ENCODE data around the gene CCDC102A.
"Not testable (repeated sequence)": the region's sequence is repeated elsewhere in the genome, so short reads cannot be mapped to it uniquely, and the experiment has no call there.

The CCDC102A gene

DNA sequence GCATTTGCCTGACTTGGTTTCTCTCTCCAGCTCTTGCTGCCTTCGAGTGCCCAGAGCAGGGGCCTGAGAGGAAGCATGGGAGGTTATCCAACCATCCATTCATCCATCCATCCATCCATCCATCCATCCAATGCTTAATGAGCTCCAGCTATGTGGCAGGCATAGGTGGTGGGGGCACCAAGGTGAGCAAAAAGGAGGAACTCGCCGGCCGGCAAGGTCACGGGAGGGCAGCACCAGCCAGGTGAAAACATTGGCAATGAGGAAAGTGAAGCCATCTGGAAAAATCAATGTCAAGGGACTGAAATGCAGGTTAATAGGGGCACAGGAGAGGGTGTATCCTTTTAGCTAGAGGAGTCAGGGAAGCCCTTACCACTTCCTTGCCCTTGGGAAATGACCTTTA is 31.9 kb downstream of the CCDC102A start:
- Histone ChIP-seq H3K9me3 (no peaks in the 10 kb centered on the region), H3K36me3 (no peaks in the 10 kb centered on the region), H3K4me3 (ENCODE audit: low read depth, low read length) (no peak overlapping the region), H3K27me3 (no peaks in the 10 kb centered on the region), H3K4me1 (peaks cover 82% of the 10 kb centered on the region)
- TF ChIP-seq, protein P1, sequence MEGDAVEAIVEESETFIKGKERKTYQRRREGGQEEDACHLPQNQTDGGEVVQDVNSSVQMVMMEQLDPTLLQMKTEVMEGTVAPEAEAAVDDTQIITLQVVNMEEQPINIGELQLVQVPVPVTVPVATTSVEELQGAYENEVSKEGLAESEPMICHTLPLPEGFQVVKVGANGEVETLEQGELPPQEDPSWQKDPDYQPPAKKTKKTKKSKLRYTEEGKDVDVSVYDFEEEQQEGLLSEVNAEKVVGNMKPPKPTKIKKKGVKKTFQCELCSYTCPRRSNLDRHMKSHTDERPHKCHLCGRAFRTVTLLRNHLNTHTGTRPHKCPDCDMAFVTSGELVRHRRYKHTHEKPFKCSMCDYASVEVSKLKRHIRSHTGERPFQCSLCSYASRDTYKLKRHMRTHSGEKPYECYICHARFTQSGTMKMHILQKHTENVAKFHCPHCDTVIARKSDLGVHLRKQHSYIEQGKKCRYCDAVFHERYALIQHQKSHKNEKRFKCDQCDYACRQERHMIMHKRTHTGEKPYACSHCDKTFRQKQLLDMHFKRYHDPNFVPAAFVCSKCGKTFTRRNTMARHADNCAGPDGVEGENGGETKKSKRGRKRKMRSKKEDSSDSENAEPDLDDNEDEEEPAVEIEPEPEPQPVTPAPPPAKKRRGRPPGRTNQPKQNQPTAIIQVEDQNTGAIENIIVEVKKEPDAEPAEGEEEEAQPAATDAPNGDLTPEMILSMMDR (IDR thresholded peaks at IDR 0.05; ENCODE audit: low read depth, low read length): no peak
- DNase-seq: peak; percentile 30

- no peak overlapping the region for H3K4me3 ChIP-seq (ENCODE audit: low read depth, low read length)
- no peaks in the 10 kb centered on the region for H3K27me3 ChIP-seq
- no peaks in the 10 kb centered on the region for H3K36me3 ChIP-seq
- H3K9me3 ChIP-seq: no peaks in the 10 kb centered on the region
- peak; percentile 90 for DNase-seq
- peaks cover 78% of the 10 kb centered on the region for H3K4me1 ChIP-seq
- TF ChIP-seq, protein P1 (IDR thresholded peaks at IDR 0.05; ENCODE audit: low read depth, low read length): no peak
These were observed 32.4 kb downstream of the CCDC102A start for GRCh38 chr16:57504001-57504400.

GRCh38 chr16:57503366-57503765 is 33.0 kb downstream of the CCDC102A start:
- peak; percentile 50 for DNase-seq
- Histone ChIP-seq H3K9me3 (no peaks in the 10 kb centered on the region), H3K4me3 (ENCODE audit: low read depth, low read length) (no peak overlapping the region), H3K4me1 (peaks cover 71% of the 10 kb centered on the region), H3K36me3 (no peaks in the 10 kb centered on the region), H3K27me3 (no peaks in the 10 kb centered on the region)
- TF ChIP-seq, protein P1 (IDR thresholded peaks at IDR 0.05; ENCODE audit: low read depth, low read length): no peak

DNA sequence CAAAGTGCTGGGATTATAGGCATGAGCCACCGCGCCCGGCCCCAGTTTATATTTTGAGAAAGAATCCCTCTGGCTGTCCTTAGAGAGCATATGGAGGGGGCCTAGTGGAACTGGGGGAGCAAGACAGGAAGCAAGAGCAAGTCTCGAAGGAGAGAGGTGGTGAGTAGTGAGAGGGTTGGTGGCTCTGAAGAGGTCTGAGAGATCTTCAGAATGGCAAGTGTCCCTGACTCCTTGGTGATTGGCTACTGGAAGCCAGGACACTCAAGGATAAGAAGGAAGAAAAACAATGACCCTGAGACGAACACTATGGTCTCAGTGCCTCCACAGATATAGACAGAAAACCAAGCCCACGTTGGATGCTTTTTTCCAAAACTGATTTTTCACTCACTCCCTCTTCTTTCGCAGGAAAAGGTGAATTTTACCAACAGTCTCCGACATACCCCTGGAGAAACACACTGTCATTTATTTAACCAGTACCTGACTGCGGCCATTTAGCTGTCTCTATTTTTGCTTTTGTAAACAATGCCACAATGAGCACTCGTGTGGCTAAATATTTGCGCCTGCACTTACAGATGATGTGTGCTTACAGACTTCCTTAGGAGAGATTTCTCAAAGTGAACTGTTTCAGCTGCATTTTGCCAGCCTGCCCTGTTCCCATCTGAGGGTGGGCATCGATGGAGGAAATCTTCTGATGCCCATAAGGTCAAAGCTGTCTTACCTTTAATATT is 34.2 kb downstream of the CCDC102A start:
- Histone ChIP-seq H3K4me3 (ENCODE audit: low read depth, low read length) (no peak overlapping the region), H3K27me3 (no peaks in the 10 kb centered on the region), H3K36me3 (no peaks in the 10 kb centered on the region), H3K9me3 (no peaks in the 10 kb centered on the region), H3K4me1 (peaks cover 63% of the 10 kb centered on the region)
- DNase-seq: peak; percentile 2
- TF ChIP-seq, protein P1 (IDR thresholded peaks at IDR 0.05; ENCODE audit: low read depth, low read length): no peak

DNA sequence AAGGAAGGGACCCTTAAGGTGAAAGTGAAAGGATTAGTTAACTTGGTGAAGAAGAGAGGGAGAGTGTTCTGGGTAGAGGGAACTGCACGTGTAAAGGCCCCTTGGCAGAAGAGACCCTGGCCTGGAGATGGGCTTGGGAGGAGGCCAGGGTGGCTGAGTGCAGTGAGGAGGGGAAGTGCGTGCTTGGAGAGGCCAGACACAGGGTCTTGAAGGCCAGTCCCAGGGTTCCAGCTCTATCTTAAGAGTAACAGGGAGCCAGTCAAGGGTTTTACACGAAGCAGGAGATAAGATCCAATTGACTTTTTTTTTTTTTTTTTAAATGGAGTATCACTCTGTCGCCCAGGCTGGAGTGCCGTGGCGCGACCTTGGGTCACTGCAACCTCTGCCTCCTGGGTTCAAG is 34.9 kb downstream of the CCDC102A start:
- TF ChIP-seq, protein P1 (IDR thresholded peaks at IDR 0.05; ENCODE audit: low read depth, low read length): no peak
- Histone ChIP-seq H3K4me3 (ENCODE audit: low read depth, low read length) (no peak overlapping the region), H3K27me3 (no peaks in the 10 kb centered on the region), H3K9me3 (no peaks in the 10 kb centered on the region), H3K4me1 (peaks cover 55% of the 10 kb centered on the region), H3K36me3 (no peaks in the 10 kb centered on the region)
- peak; percentile 1 for DNase-seq

DNA sequence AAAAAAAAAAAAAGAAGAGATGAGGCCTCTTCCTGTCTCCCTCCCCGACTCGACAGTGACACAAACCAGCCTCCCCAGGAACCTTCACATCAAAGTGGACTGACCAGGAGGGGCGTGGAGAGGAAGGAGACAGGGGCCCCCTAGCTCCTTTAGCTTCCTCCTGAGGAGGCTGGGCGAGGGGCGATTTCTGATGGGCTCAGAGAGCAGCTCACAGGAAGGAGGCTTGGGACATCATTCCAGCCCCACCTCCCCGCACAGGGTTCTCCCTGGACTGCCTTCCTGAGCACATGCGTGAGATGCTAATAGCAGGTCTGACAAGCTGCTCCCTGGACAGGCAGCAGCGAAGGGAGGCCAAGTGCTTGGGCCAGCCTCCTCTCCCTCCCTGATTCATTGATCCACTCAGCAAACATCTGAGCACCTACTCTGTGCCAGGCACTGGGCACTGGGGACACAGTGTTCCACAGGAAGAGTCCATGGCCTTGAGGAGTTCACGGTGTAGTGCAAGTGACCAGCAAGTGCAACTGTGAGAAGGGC is 35.7 kb downstream of the CCDC102A start:
- Histone ChIP-seq H3K36me3 (no peaks in the 10 kb centered on the region), H3K9me3 (no peaks in the 10 kb centered on the region), H3K27me3 (no peaks in the 10 kb centered on the region), H3K4me3 (ENCODE audit: low read depth, low read length) (no peak overlapping the region), H3K4me1 (peaks cover 50% of the 10 kb centered on the region)
- DNase-seq: peak; percentile 81
- TF ChIP-seq, protein P1 (IDR thresholded peaks at IDR 0.05; ENCODE audit: low read depth, low read length): no peak

- H3K27me3 ChIP-seq; H3K9me3 ChIP-seq; H3K4me3 ChIP-seq (ENCODE audit: low read depth, low read length); DNase-seq; H3K36me3 ChIP-seq: not testable (repeated sequence)
- peaks cover 43% of the 10 kb centered on the region for H3K4me1 ChIP-seq
These were observed 36.4 kb downstream of the CCDC102A start for GRCh38 chr16:57499941-57500340.

Data from BE2C (cell line).